Measurements from ENCODE around the gene LRCH4. TPM values are rescaled to one million over a fixed set of nuclear protein-coding genes. Genes with fewer than 3 reads are reported as not detected.
"Not testable (repeated sequence)": the region's sequence is repeated elsewhere in the genome, so short reads cannot be mapped to it uniquely, and the experiment has no call there.

LRCH4 gene
- total RNA-seq, 2 experiments from 2014 or later = 70.3 to 71.7 TPM

- CTCF ChIA-PET = interaction anchor here (0.7 to 3.4 kb wide), 6 partner anchors 17 to 126 kb away, joined by 3 to 28 read pairs (median 4); no protein-coding TSS in a partner anchor
These were observed 19.9 kb downstream of the LRCH4 start for GRCh38 chr7:100566018-100566531.

GRCh38 chr7:100565133-100565571, 20.8 kb downstream of the LRCH4 start:
- POLR2A ChIA-PET = no interaction called here
- Mint-ChIP-seq H3K4me1 (peaks cover 27% of the 10 kb centered on the region), H3K36me3 (ENCODE audit: low read depth) (peaks cover 27% of the 10 kb centered on the region), H3K27me3 (no peaks in the 10 kb centered on the region), H3K4me3 (no peak overlapping the region), H3K9me3 (ENCODE audit: low read depth) (no peaks in the 10 kb centered on the region), H3K27ac (no peak overlapping the region)
- DNase-seq = no peak
- no peak for ATAC-seq
- CTCF ChIA-PET = interaction anchor here (0.6 to 3.4 kb wide), 11 partner anchors 10 to 160 kb away, joined by 3 to 28 read pairs (median 5); no protein-coding TSS in a partner anchor
- intact Hi-C loops (cut with DNase I, micrococcal nuclease) = no loop called here

More at GRCh38 chr7:100566018-100566531, 19.9 kb downstream of the LRCH4 start:
- intact Hi-C loops (cut with DNase I, micrococcal nuclease) = no loop called here
- H3K27me3 Mint-ChIP-seq = no peaks in the 10 kb centered on the region
- ATAC-seq (no peak), DNase-seq (no peak)
- no peaks in the 10 kb centered on the region for H3K9me3 Mint-ChIP-seq (ENCODE audit: low read depth)
- H3K4me3 Mint-ChIP-seq = no peak overlapping the region
- H3K36me3 Mint-ChIP-seq (ENCODE audit: low read depth) = peaks cover 26% of the 10 kb centered on the region
- H3K27ac Mint-ChIP-seq = no peak overlapping the region
- POLR2A ChIA-PET = interaction anchor here (0.7 kb wide), 1 partner anchor 121 kb away, joined by 4 read pairs; no protein-coding TSS in a partner anchor
- peaks cover 33% of the 10 kb centered on the region for H3K4me1 Mint-ChIP-seq

GRCh38 chr7:100564405-100564804, 21.5 kb downstream of the LRCH4 start:
- H3K4me3 Mint-ChIP-seq; ATAC-seq; DNase-seq; H3K9me3 Mint-ChIP-seq (ENCODE audit: low read depth); H3K27me3 Mint-ChIP-seq; H3K27ac Mint-ChIP-seq: not testable (repeated sequence)
- peaks cover 24% of the 10 kb centered on the region for H3K4me1 Mint-ChIP-seq
- POLR2A ChIA-PET = interaction anchor here (0.7 kb wide), 1 partner anchor 22 kb away, joined by 3 read pairs; the partner anchor contains the start of gene FBXO24
- peaks cover 27% of the 10 kb centered on the region for H3K36me3 Mint-ChIP-seq (ENCODE audit: low read depth)
- CTCF ChIA-PET = interaction anchor here (0.6 to 3.4 kb wide), 18 partner anchors 10 to 1888 kb away, joined by 3 to 28 read pairs (median 5); partner anchors contain the start of genes FBXO24, LRCH4, POP7 and TSC22D4
- intact Hi-C loops (cut with DNase I, micrococcal nuclease) = loop anchor here (1.0 to 5.0 kb wide), 4 partner anchors 127 to 288 kb away; partner anchors contain the start of gene SLC12A9 (in 1 of the 2)

- ATAC-seq (peak; percentile 69), DNase-seq (peak; percentile 91)
- intact Hi-C loops (cut with DNase I, micrococcal nuclease) = loop anchor here (1.0 to 5.0 kb wide), 4 partner anchors 127 to 288 kb away; partner anchors contain the start of gene SLC12A9 (in 1 of the 2)
- Mint-ChIP-seq H3K9me3 (ENCODE audit: low read depth) (no peaks in the 10 kb centered on the region), H3K36me3 (ENCODE audit: low read depth) (peaks cover 32% of the 10 kb centered on the region), H3K4me1 (peaks cover 24% of the 10 kb centered on the region), H3K27me3 (no peaks in the 10 kb centered on the region), H3K27ac (no peak overlapping the region), H3K4me3 (no peak overlapping the region)
- CTCF ChIA-PET = interaction anchor here (0.5 to 3.4 kb wide), 22 partner anchors 9 to 1888 kb away, joined by 3 to 28 read pairs (median 4); partner anchors contain the start of genes FBXO24, LRCH4, POP7 and TSC22D4
- POLR2A ChIA-PET = interaction anchor here (0.7 kb wide), 1 partner anchor 22 kb away, joined by 3 read pairs; the partner anchor contains the start of gene FBXO24
These were observed 22.0 kb downstream of the LRCH4 start for GRCh38 chr7:100563809-100564400.

GRCh38 chr7:100563100-100563564, 22.8 kb downstream of the LRCH4 start:
- CTCF ChIA-PET = interaction anchor here (0.5 to 3.4 kb wide), 16 partner anchors 14 to 1474 kb away, joined by 3 to 28 read pairs (median 4); partner anchors contain the start of genes FBXO24 and LRCH4
- ATAC-seq (no peak), DNase-seq (no peak)
- POLR2A ChIA-PET = no interaction called here
- intact Hi-C loops (cut with DNase I, micrococcal nuclease) = loop anchor here (5.0 kb wide), 2 partner anchors 164 to 289 kb away; partner anchors contain the start of gene SLC12A9 (in 1 of the 2)
- Mint-ChIP-seq H3K27me3 (no peaks in the 10 kb centered on the region), H3K36me3 (ENCODE audit: low read depth) (peaks cover 32% of the 10 kb centered on the region), H3K4me3 (no peak overlapping the region), H3K9me3 (ENCODE audit: low read depth) (no peaks in the 10 kb centered on the region), H3K4me1 (peaks cover 20% of the 10 kb centered on the region), H3K27ac (no peak overlapping the region)

GRCh38 chr7:100562195-100563099, 23.5 kb downstream of the LRCH4 start:
- CTCF ChIA-PET = interaction anchor here (0.6 to 4.6 kb wide), 11 partner anchors 14 to 1475 kb away, joined by 3 to 45 read pairs (median 3); no protein-coding TSS in a partner anchor
- H3K27ac Mint-ChIP-seq = no peak overlapping the region
- intact Hi-C loops (cut with DNase I, micrococcal nuclease) = loop anchor here (5.0 kb wide), 2 partner anchors 165 to 290 kb away; partner anchors contain the start of gene SLC12A9 (in 1 of the 2)

GRCh38 chr7:100561491-100562194, 24.3 kb downstream of the LRCH4 start:
- H3K36me3 Mint-ChIP-seq (ENCODE audit: low read depth) = peaks cover 37% of the 10 kb centered on the region
- H3K4me3 Mint-ChIP-seq = no peak overlapping the region
- DNase-seq = no peak
- CTCF ChIA-PET = interaction anchor here (0.5 to 4.6 kb wide), 10 partner anchors 8 to 606 kb away, joined by 3 to 45 read pairs (median 3); no protein-coding TSS in a partner anchor
- H3K9me3 Mint-ChIP-seq (ENCODE audit: low read depth) = no peaks in the 10 kb centered on the region
- ATAC-seq = no peak
- H3K27me3 Mint-ChIP-seq = no peaks in the 10 kb centered on the region
- POLR2A ChIA-PET = interaction anchor here (0.6 kb wide), 1 partner anchor 289 kb away, joined by 3 read pairs; no protein-coding TSS in a partner anchor
- intact Hi-C loops (cut with DNase I, micrococcal nuclease) = loop anchor here (5.0 kb wide), 2 partner anchors 166 to 291 kb away; partner anchors contain the start of gene SLC12A9 (in 1 of the 2)
- H3K27ac Mint-ChIP-seq = no peak overlapping the region
- peaks cover 12% of the 10 kb centered on the region for H3K4me1 Mint-ChIP-seq

More at GRCh38 chr7:100562195-100563099, 23.5 kb downstream of the LRCH4 start:
- POLR2A ChIA-PET = no interaction called here
- H3K36me3 Mint-ChIP-seq (ENCODE audit: low read depth) = peaks cover 32% of the 10 kb centered on the region
- H3K4me3 Mint-ChIP-seq = no peak overlapping the region
- peaks cover 13% of the 10 kb centered on the region for H3K4me1 Mint-ChIP-seq
- H3K27me3 Mint-ChIP-seq = no peaks in the 10 kb centered on the region
- no peaks in the 10 kb centered on the region for H3K9me3 Mint-ChIP-seq (ENCODE audit: low read depth)
- DNase-seq (no peak), ATAC-seq (no peak)

GRCh38 chr7:100559127-100559526, 26.8 kb downstream of the LRCH4 start:
- H3K4me3 Mint-ChIP-seq = no peak overlapping the region
- H3K4me1 Mint-ChIP-seq = peaks cover 22% of the 10 kb centered on the region
- H3K27ac Mint-ChIP-seq = no peak overlapping the region
- ATAC-seq (no peak), DNase-seq (no peak)
- CTCF ChIA-PET = interaction anchor here (0.6 to 4.6 kb wide), 31 partner anchors 9 to 394 kb away, joined by 3 to 45 read pairs (median 5); partner anchors contain the start of genes FBXO24, LRCH4, MOSPD3 and SPACDR
- intact Hi-C loops (cut with DNase I, micrococcal nuclease) = loop anchor here (1.0 to 2.0 kb wide), 5 partner anchors 14 to 90 kb away; partner anchors contain the start of genes NYAP1 (in 1 of the 2) and TSC22D4 (in 1 of the 2)
- POLR2A ChIA-PET = interaction anchor here (0.5 to 1.2 kb wide), 2 partner anchors 17 to 20 kb away, joined by 3 to 4 read pairs; partner anchors contain the start of gene AGFG2
- no peaks in the 10 kb centered on the region for H3K27me3 Mint-ChIP-seq
- H3K36me3 Mint-ChIP-seq (ENCODE audit: low read depth) = peaks cover 44% of the 10 kb centered on the region
- H3K9me3 Mint-ChIP-seq (ENCODE audit: low read depth) = no peaks in the 10 kb centered on the region

- intact Hi-C loops (cut with DNase I, micrococcal nuclease) = no loop called here
- ChIA-PET POLR2A (interaction anchor here (0.5 kb wide), 1 partner anchor 151 kb away, joined by 8 read pairs; no protein-coding TSS in a partner anchor), CTCF (interaction anchor here (1.5 to 2.7 kb wide), 3 partner anchors 72 to 92 kb away, joined by 4 to 9 read pairs (median 5); partner anchors contain the start of gene SPACDR)
- ATAC-seq = no peak
- Mint-ChIP-seq H3K9me3 (ENCODE audit: low read depth) (no peaks in the 10 kb centered on the region), H3K36me3 (ENCODE audit: low read depth) (peaks cover 42% of the 10 kb centered on the region), H3K27ac (peak overlapping the region; percentile 72), H3K4me1 (peaks cover 18% of the 10 kb centered on the region), H3K27me3 (no peaks in the 10 kb centered on the region), H3K4me3 (no peak overlapping the region)
- no peak for DNase-seq
These were observed 29.4 kb downstream of the LRCH4 start for GRCh38 chr7:100556541-100556940.

All from activated CD4-positive, alpha-beta T cell treated with anti-CD3 and anti-CD28 coated beads for 36 hours (primary cell).